Epithelial cell of esophagus (primary cell): ENCODE data around the gene FAU.

Experiments
- DNase-seq: peaks from one replicate; pipeline ENCODE4 v3.0.0; 2010; ENCODE audit warnings: low read depth
- H3K4me3 ChIP-seq: 2 replicates; pipeline ENCODE4 v1.5.1; 2011; ENCODE audit warnings: mild to moderate bottlenecking, low read length, control low read depth
- CTCF ChIP-seq: IDR thresholded peaks from 2 replicates; pipeline ENCODE4 v1.5.1; 2011; ENCODE audit warnings: low read depth, mild to moderate bottlenecking, low read length, control low read depth, inconsistent platforms; ENCODE audit not compliant: insufficient read depth; ENCODE audit errors: missing control alignments

FAU gene

GRCh38 chr11:65083834-65084597 is 37.9 kb downstream of the FAU start, which contains the start of the genes CDCA5 and ZFPL1:
TSS of gene CDCA5 (minus strand) at chr11:65084040. CDS start at chr11:65083978, 62 bp downstream.
TSS of gene ZFPL1 (plus strand) at chr11:65084222. CDS start at chr11:65084699, 477 bp downstream.
- TF ChIP-seq CTCF = no peak
- H3K4me3 ChIP-seq = peak within 1 kb of the TSS; percentile 98
- peak; percentile 96 for DNase-seq

GRCh38 chr11:65083134-65083833 is 38.6 kb downstream of the FAU start:
- peak overlapping the region; percentile 98 for H3K4me3 ChIP-seq
- no peak for TF ChIP-seq CTCF
- DNase-seq = no peak

- no peak overlapping the region for H3K4me3 ChIP-seq
- DNase-seq = no peak
- TF ChIP-seq CTCF = no peak
Observed at GRCh38 chr11:65078786-65079342, 43.1 kb downstream of the FAU start.

- peak; percentile 83 for TF ChIP-seq CTCF
- peak; percentile 67 for DNase-seq
- H3K4me3 ChIP-seq = no peak overlapping the region
Observed at GRCh38 chr11:65078151-65078550, 43.8 kb downstream of the FAU start.

GRCh38 chr11:65077451-65077850 is 44.5 kb downstream of the FAU start:
- H3K4me3 ChIP-seq = no peak overlapping the region
- DNase-seq = peak; percentile 14
- no peak for TF ChIP-seq CTCF

- no peak overlapping the region for H3K4me3 ChIP-seq
- no peak for DNase-seq
- no peak for TF ChIP-seq CTCF
Observed at GRCh38 chr11:65072631-65072966, 49.3 kb downstream of the FAU start.
